Gastroesophageal sphincter (tissue), 3 donors: Measurements from ENCODE around the gene PYGB.

Experiments used
- EP300 ChIP-seq: sonication (generic); formaldehyde crosslinking; IDR thresholded peaks from one replicate; pipeline ENCODE4 v1.6.1; 2017; ENCODE audit warnings: antibody characterized with exemption, mild to moderate bottlenecking
- POLR2A ChIP-seq, 2 donors: fragments of 450-650 bp; IDR thresholded peaks; one replicate each; pipeline ENCODE4 v1.6.1; 2017; ENCODE audit warnings: antibody characterized with exemption in 2 of 2, mild to moderate bottlenecking in 2 of 2, moderate library complexity in 1 of 2
- POLR2AphosphoS5 ChIP-seq: sonication (generic); formaldehyde crosslinking; IDR thresholded peaks from one replicate; pipeline ENCODE4 v1.6.1; 2017; ENCODE audit warnings: antibody characterized with exemption
- TF ChIP-seq, protein P1 (sequence below), 4 experiments: fragments of 200-600 bp in 2 of 4; fragments of 450-650 bp in 2 of 4; sonication (generic) in 1 of 4; IDR thresholded peaks; one replicate each; pipeline ENCODE4 v1.5.1; 2017 to 2019; ENCODE audit warnings: antibody characterized with exemption in 4 of 4, mild to moderate bottlenecking in 2 of 4, moderate library complexity in 2 of 4

DNA sequence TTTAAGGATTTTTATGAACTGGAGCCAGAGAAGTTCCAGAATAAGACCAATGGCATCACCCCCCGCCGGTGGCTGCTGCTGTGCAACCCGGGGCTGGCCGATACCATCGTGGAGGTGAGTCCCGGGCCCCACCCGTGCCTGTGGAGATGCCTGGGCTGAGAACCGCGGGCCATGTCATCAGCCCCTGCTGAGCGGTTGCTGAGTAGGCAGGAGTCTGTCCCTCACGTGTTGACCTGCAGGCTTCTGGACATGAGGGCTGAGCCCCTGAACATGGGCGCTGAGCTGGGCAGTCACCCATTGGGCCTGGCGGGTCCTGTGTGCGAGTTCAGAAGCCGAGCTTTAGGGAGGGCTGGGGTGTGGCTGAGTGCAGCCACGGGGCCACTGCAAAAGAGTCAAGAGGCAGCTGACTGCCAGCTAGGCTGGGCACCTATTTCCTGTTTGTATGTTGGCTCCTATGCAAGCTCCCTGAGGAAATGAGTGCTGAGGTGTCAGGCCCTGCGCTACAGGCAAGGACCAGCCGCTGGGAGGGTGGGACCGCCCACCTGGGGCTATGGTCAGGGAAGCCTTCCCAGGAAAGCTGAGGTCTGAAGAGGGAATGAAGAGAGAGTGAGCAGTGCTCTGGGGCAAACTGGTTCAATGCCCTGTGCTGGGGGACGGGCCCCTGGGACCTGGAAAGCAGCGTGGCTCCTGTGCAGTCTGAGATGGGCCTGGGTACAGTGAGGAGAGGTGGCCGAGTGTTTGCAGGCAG, 34.3 kb downstream of the PYGB start:
- TF ChIP-seq, protein P1, sequence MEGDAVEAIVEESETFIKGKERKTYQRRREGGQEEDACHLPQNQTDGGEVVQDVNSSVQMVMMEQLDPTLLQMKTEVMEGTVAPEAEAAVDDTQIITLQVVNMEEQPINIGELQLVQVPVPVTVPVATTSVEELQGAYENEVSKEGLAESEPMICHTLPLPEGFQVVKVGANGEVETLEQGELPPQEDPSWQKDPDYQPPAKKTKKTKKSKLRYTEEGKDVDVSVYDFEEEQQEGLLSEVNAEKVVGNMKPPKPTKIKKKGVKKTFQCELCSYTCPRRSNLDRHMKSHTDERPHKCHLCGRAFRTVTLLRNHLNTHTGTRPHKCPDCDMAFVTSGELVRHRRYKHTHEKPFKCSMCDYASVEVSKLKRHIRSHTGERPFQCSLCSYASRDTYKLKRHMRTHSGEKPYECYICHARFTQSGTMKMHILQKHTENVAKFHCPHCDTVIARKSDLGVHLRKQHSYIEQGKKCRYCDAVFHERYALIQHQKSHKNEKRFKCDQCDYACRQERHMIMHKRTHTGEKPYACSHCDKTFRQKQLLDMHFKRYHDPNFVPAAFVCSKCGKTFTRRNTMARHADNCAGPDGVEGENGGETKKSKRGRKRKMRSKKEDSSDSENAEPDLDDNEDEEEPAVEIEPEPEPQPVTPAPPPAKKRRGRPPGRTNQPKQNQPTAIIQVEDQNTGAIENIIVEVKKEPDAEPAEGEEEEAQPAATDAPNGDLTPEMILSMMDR (IDR thresholded peaks at IDR 0.05), result no peak
- TF ChIP-seq POLR2AphosphoS5, result no peak
- TF ChIP-seq POLR2A (IDR thresholded peaks at IDR 0.05), result no peak
- no peak for TF ChIP-seq EP300
